Lower lobe of right lung (tissue), 2 donors: ENCODE results near the gene EPHA2. TPM values are rescaled to one million over a fixed set of nuclear protein-coding genes. Genes with fewer than 3 reads are reported as not detected.

Experiments
- ATAC-seq, 2 donors: fragments of 200-7000 bp; cut with Tn5 transposase; one replicate each; pipeline ENCODE4 v1.9.1; 2020 to 2022; ENCODE audit warnings: mild to moderate bottlenecking in 2 of 2, moderate library complexity in 2 of 2
- DNase-seq: peaks from one replicate; pipeline ENCODE4 v3.0.0-alpha.2; 2020
- H3K27ac ChIP-seq: fragments of 200-600 bp; one replicate; pipeline ENCODE4 v1.8.0; 2022
- H3K27me3 ChIP-seq: fragments of 200-600 bp; one replicate; pipeline ENCODE4 v1.8.0; 2022; ENCODE audit warnings: low read depth
- H3K36me3 ChIP-seq: fragments of 200-600 bp; one replicate; pipeline ENCODE4 v1.8.0; 2022; ENCODE audit warnings: mild to moderate bottlenecking
- H3K4me1 ChIP-seq: fragments of 200-600 bp; one replicate; pipeline ENCODE4 v1.8.0; 2022
- H3K4me3 ChIP-seq: fragments of 200-600 bp; one replicate; pipeline ENCODE4 v1.8.0; 2022; ENCODE audit warnings: mild to moderate bottlenecking
- H3K9me3 ChIP-seq: fragments of 200-600 bp; one replicate; pipeline ENCODE4 v1.8.0; 2022
- CTCF ChIP-seq: fragments of 200-600 bp; IDR thresholded peaks from one replicate; pipeline ENCODE4 v1.8.0; 2022; ENCODE audit warnings: antibody characterized with exemption, mild to moderate bottlenecking
- intact Hi-C: fragments of 100-400 bp; cut with DNase I; formaldehyde crosslinking; loops from one replicate; pipeline ENCODE4 v1.11.0; 2022
- total RNA-seq: library from RNA; stranded (reverse); fragmentation: NEBNext Ultra II Directional; extraction: Animal tissue kit (Norgen Biotek cat#: 25700); gene quantifications from one replicate; pipeline ENCODE4 v1.2.1, GENCODE V29; 2021
- donor health status: DM: no; HTN: yes; CAD: no; lungs with severe emphysema.

EPHA2 gene
- total RNA-seq, 1 donor from 2014 or later, result 20.4 TPM

GRCh38 chr1:16126160-16126559 is 29.7 kb downstream of the EPHA2 start:
- intact Hi-C loops, result no loop called here
- no peak for TF ChIP-seq CTCF
- DNase-seq (no peak), ATAC-seq (no peak)
- no peak overlapping the region for H3K27ac ChIP-seq
- peaks cover 24% of the 10 kb centered on the region for H3K4me1 ChIP-seq
- no peaks in the 10 kb centered on the region for H3K9me3 ChIP-seq
- no peak overlapping the region for H3K4me3 ChIP-seq
- peaks cover 63% of the 10 kb centered on the region for H3K36me3 ChIP-seq
- no peaks in the 10 kb centered on the region for H3K27me3 ChIP-seq

- peaks cover 57% of the 10 kb centered on the region for H3K36me3 ChIP-seq
- H3K4me3 ChIP-seq, result no peak overlapping the region
- H3K27ac ChIP-seq, result no peak overlapping the region
- TF ChIP-seq CTCF, result no peak
- no peaks in the 10 kb centered on the region for H3K27me3 ChIP-seq
- H3K4me1 ChIP-seq, result peaks cover 31% of the 10 kb centered on the region
- H3K9me3 ChIP-seq, result no peaks in the 10 kb centered on the region
- ATAC-seq (no peak), DNase-seq (no peak)
- intact Hi-C loops, result no loop called here
Observed at GRCh38 chr1:16125483-16125882, 30.4 kb downstream of the EPHA2 start.

GRCh38 chr1:16125088-16125470 is 30.8 kb downstream of the EPHA2 start:
- TF ChIP-seq CTCF, result no peak
- intact Hi-C loops, result no loop called here
- no peak for ATAC-seq
- H3K4me1 ChIP-seq, result peaks cover 34% of the 10 kb centered on the region
- no peak for DNase-seq
- no peaks in the 10 kb centered on the region for H3K9me3 ChIP-seq
- no peak overlapping the region for H3K27ac ChIP-seq
- no peak overlapping the region for H3K4me3 ChIP-seq
- no peaks in the 10 kb centered on the region for H3K27me3 ChIP-seq
- peaks cover 53% of the 10 kb centered on the region for H3K36me3 ChIP-seq

GRCh38 chr1:16124377-16125087 is 31.3 kb downstream of the EPHA2 start:
- Histone ChIP-seq H3K27ac (no peak overlapping the region), H3K36me3 (peaks cover 47% of the 10 kb centered on the region), H3K27me3 (no peaks in the 10 kb centered on the region), H3K4me1 (peaks cover 34% of the 10 kb centered on the region), H3K4me3 (no peak overlapping the region), H3K9me3 (no peaks in the 10 kb centered on the region)
- TF ChIP-seq CTCF, result no peak
- ATAC-seq (no peak), DNase-seq (no peak)
- intact Hi-C loops, result no loop called here

GRCh38 chr1:16122916-16123315 is 33.0 kb downstream of the EPHA2 start:
- peaks cover 31% of the 10 kb centered on the region for H3K36me3 ChIP-seq
- H3K27me3 ChIP-seq, result no peaks in the 10 kb centered on the region
- peaks cover 34% of the 10 kb centered on the region for H3K4me1 ChIP-seq
- ATAC-seq (peak; percentile 76 to 83), DNase-seq (peak; percentile 88)
- H3K4me3 ChIP-seq, result no peak overlapping the region
- TF ChIP-seq CTCF, result no peak
- H3K9me3 ChIP-seq, result no peaks in the 10 kb centered on the region
- H3K27ac ChIP-seq, result no peak overlapping the region
- intact Hi-C loops, result no loop called here
